ENCODE measurements around the gene SSTR3. TPM values are rescaled to one million over a fixed set of nuclear protein-coding genes. Genes with fewer than 3 reads are reported as not detected.

Gene SSTR3
- total RNA-seq, 1 donor from 2014 or later: 0.69 TPM

GRCh38 chr22:37184816-37185541, 27.3 kb downstream of the SSTR3 start:
- no peak overlapping the region for H3K27ac Mint-ChIP-seq
- H3K4me3 Mint-ChIP-seq: no peak overlapping the region
- H3K27me3 Mint-ChIP-seq (ENCODE audit: low read depth): no peaks in the 10 kb centered on the region
- no peaks in the 10 kb centered on the region for H3K9me3 Mint-ChIP-seq
- peaks cover 40% of the 10 kb centered on the region for H3K4me1 Mint-ChIP-seq
- TF ChIP-seq CTCF (IDR thresholded peaks at IDR 0.05; ENCODE audit: unreplicated experiment): no peak
- peaks cover 12% of the 10 kb centered on the region for H3K36me3 Mint-ChIP-seq
- DNase-seq (ENCODE audit: low spot score in 2 of 2, unreplicated experiment in 2 of 2): no peak

DNA sequence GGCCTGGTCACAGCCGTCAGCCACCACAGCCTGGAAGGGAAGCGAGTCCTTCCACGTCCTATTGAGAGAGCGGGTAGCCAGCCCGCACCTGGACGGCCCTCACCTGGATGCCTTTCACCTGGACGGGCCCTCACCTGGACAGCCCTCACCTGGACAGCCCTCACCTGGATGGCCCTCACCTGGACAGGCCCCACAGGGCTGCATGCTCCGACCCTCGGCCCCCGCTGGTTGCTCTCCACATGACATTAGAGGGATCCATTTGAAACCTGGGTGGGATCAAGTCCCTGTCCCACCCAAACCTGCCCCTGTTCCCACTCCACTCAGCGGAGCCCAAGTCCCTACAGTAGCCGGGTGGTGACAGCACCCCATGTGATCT, 27.9 kb downstream of the SSTR3 start:
- H3K27ac Mint-ChIP-seq: no peak overlapping the region
- no peak for DNase-seq (ENCODE audit: low spot score in 2 of 2, unreplicated experiment in 2 of 2)
- H3K36me3 Mint-ChIP-seq: peaks cover 12% of the 10 kb centered on the region
- H3K9me3 Mint-ChIP-seq: no peaks in the 10 kb centered on the region
- H3K4me3 Mint-ChIP-seq: no peak overlapping the region
- peaks cover 34% of the 10 kb centered on the region for H3K4me1 Mint-ChIP-seq
- TF ChIP-seq CTCF (IDR thresholded peaks at IDR 0.05; ENCODE audit: unreplicated experiment): no peak
- H3K27me3 Mint-ChIP-seq (ENCODE audit: low read depth): no peaks in the 10 kb centered on the region

DNA sequence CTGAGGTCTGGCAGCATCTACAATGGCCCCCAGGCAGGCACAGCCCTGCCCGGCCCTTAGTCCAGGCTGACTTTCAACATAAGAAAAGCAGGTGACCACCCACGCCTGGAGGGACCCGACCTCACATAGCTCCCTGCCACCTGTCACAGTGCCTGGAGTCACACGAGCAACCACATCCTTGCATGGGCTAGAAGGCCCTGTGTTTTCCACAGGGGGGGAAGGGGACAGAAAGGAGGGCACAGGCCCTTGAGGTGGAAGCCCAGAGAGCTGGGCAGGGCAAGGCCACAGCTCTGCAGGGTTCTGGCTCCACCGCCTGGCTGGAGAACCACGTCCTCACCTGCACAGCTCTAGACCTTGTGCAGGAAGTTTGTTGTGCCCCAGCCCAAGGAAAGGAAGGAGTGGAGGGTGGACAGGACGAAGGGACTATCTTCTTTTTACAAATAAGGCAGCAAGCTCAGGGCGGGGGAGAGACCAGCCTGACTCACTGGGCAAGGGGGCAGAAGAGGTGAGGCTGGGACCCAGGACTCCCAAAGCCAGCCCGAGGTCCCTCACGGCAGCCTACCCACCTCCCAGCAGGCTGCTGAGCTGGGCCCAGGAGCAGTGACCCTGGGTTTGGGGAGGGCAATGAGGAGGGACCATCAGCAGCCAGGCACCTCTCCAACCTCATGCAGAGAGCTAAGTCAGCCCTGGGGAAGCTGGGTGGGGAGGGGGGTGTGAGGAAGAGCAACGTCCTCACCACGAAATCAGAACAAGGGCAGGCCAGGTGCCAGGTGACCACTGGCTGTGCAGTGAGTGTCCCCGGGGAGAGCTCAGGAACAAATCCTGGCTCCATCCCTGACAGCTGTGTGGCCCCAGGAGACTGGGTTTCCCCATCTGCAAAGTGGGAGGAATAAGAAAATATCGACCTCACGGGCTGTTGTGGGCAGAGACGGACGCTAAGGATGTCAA, 28.6 kb downstream of the SSTR3 start:
- H3K4me3 Mint-ChIP-seq: no peak overlapping the region
- H3K4me1 Mint-ChIP-seq: peaks cover 31% of the 10 kb centered on the region
- peak overlapping the region; percentile 59 for H3K27ac Mint-ChIP-seq
- no peak for TF ChIP-seq CTCF (IDR thresholded peaks at IDR 0.05; ENCODE audit: unreplicated experiment)
- DNase-seq (ENCODE audit: low spot score in 2 of 2, unreplicated experiment in 2 of 2): no peak
- no peaks in the 10 kb centered on the region for H3K9me3 Mint-ChIP-seq
- peaks cover 14% of the 10 kb centered on the region for H3K36me3 Mint-ChIP-seq
- no peaks in the 10 kb centered on the region for H3K27me3 Mint-ChIP-seq (ENCODE audit: low read depth)

DNA sequence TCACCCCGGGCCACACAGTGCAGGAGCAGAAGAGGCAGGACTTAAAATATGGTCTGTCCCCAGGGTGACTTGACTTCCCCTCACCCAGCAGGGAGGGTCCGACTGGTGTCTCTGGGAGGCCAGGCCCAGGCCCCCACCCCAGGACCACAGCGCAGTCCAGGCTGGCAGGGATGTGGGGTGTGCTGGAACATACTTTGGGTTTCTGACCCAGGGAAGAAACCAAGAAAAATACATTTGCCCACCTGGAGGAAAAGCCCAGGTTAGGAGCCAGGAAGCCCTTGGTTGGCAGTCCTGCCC, 29.4 kb downstream of the SSTR3 start:
- no peaks in the 10 kb centered on the region for H3K27me3 Mint-ChIP-seq (ENCODE audit: low read depth)
- no peak for TF ChIP-seq CTCF (IDR thresholded peaks at IDR 0.05; ENCODE audit: unreplicated experiment)
- H3K9me3 Mint-ChIP-seq: no peaks in the 10 kb centered on the region
- no peak for DNase-seq (ENCODE audit: low spot score in 2 of 2, unreplicated experiment in 2 of 2)
- H3K27ac Mint-ChIP-seq: no peak overlapping the region
- H3K4me3 Mint-ChIP-seq: no peak overlapping the region
- H3K36me3 Mint-ChIP-seq: peaks cover 14% of the 10 kb centered on the region
- peaks cover 31% of the 10 kb centered on the region for H3K4me1 Mint-ChIP-seq

DNA sequence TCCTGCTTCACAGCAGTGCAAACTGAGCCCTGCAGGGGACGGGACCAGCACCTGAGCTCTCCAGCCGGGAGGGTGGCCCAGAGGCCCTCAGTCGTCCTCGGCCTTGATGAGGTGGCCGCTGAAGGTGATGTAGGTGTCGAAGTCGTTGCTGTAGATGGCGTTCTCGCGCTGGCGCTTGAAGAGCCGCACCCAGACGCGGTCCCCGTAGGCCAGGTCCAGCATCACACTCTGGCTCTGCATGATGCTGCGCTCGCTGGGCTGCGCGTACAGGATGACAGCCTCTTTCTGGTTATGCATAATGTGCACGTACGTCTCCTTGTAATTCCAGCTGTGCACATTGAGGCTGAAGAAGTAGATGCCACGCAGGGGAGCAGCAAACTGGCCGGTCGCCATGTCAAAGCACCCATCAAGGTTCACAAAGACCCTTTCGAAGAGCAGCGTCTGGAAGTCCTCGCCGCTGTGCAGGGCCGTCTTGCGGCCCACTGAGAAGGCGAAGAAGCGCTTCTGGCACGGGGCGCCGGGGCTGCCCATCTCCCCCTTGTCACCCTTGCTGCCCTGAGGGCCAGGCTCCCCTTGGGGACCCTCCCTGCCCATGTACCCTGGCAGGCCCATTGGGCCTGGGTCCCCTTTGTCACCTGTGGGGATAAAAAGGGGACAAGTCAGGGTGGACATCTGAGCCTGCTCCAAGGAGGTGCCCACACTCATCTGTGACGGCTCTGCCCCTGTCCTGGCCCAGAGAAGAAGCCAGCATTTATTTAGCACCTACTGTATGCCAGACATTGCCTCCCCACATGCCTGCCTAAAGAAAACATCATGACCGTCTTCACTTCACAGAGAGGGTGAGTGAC, 30.0 kb downstream of the SSTR3 start:
- no peak overlapping the region for H3K4me3 Mint-ChIP-seq
- DNase-seq (ENCODE audit: low spot score in 2 of 2, unreplicated experiment in 2 of 2): no peak
- H3K27me3 Mint-ChIP-seq (ENCODE audit: low read depth): no peaks in the 10 kb centered on the region
- peaks cover 31% of the 10 kb centered on the region for H3K4me1 Mint-ChIP-seq
- H3K27ac Mint-ChIP-seq: no peak overlapping the region
- TF ChIP-seq CTCF (IDR thresholded peaks at IDR 0.05; ENCODE audit: unreplicated experiment): no peak
- H3K9me3 Mint-ChIP-seq: no peaks in the 10 kb centered on the region
- H3K36me3 Mint-ChIP-seq: peaks cover 14% of the 10 kb centered on the region
